NCI-H748 (cell line): Measurements from ENCODE around the gene XPO4.

Experiments
- DNase-seq: peaks from one replicate; lab custom pipeline; 2025; ENCODE audit not compliant: unreplicated experiment; lab: John Stamatoyannopoulos, UW

XPO4 gene

GRCh38 chr13:20831254-20831653, 71.3 kb downstream of the XPO4 start:
- no peak for DNase-seq

GRCh38 chr13:20828539-20829364, 73.8 kb downstream of the XPO4 start:
- DNase-seq: peak; percentile 72

GRCh38 chr13:20826843-20827560, 75.5 kb downstream of the XPO4 start:
- no peak for DNase-seq

- DNase-seq: no peak
These were observed 76.2 kb downstream of the XPO4 start for GRCh38 chr13:20826301-20826700.

- DNase-seq: no peak
These were observed 77.1 kb downstream of the XPO4 start for GRCh38 chr13:20825477-20825875.

- no peak for DNase-seq
These were observed 77.6 kb downstream of the XPO4 start for GRCh38 chr13:20824762-20825476.

GRCh38 chr13:20823071-20823470, 79.5 kb downstream of the XPO4 start:
- DNase-seq: no peak

GRCh38 chr13:20822406-20822805, 80.1 kb downstream of the XPO4 start:
- DNase-seq: no peak

GRCh38 chr13:20819715-20820114, 82.8 kb downstream of the XPO4 start:
- no peak for DNase-seq

- no peak for DNase-seq
These were observed 87.1 kb downstream of the XPO4 start for GRCh38 chr13:20815464-20815863.

GRCh38 chr13:20814224-20814910, 88.2 kb downstream of the XPO4 start:
- DNase-seq: peak; percentile 68

- DNase-seq: no peak
These were observed 89.7 kb downstream of the XPO4 start for GRCh38 chr13:20812890-20813289.

GRCh38 chr13:20810808-20811207, 91.7 kb downstream of the XPO4 start:
- DNase-seq: no peak

- DNase-seq: no peak
These were observed 93.7 kb downstream of the XPO4 start for GRCh38 chr13:20808874-20809273.

GRCh38 chr13:20803180-20803965, 99.2 kb downstream of the XPO4 start:
- no peak for DNase-seq

- DNase-seq: no peak
These were observed 100.8 kb downstream of the XPO4 start for GRCh38 chr13:20801707-20802106.

GRCh38 chr13:20799726-20800416, 102.7 kb downstream of the XPO4 start:
- no peak for DNase-seq

- DNase-seq: no peak
These were observed 104.5 kb downstream of the XPO4 start for GRCh38 chr13:20798027-20798426.

- no peak for DNase-seq
These were observed 105.6 kb downstream of the XPO4 start for GRCh38 chr13:20796791-20797508.
